ENCODE results near the gene USP17L12. TPM values are rescaled to one million over a fixed set of nuclear protein-coding genes. Genes with fewer than 3 reads are reported as not detected.
"Not testable (repeated sequence)": the region's sequence is repeated elsewhere in the genome, so short reads cannot be mapped to it uniquely, and the experiment has no call there.

The USP17L12 gene
- total RNA-seq (not detected), polyA plus RNA-seq (not detected)
- long read RNA-seq, donor 1: 0 reads
- long read RNA-seq, donor 2: 0 reads
- long read RNA-seq, donor 3: 0 reads
- long read RNA-seq, donor 4: 0 reads
- long read RNA-seq, donor 5: 0 reads
- long read RNA-seq, donor 6: 0 reads
- long read RNA-seq, donor 7: 0 reads
- long read RNA-seq, donor 8: 0 reads
- long read RNA-seq, donor 9: 0 reads
- long read RNA-seq, donor 10: 0 reads

GRCh38 chr4:9219852-9220251 is at the start of gene USP17L12:
USP17L12 (plus strand) TSS chr4:9220152; CDS start chr4:9220152, 0 bp downstream.
- H3K9me3 ChIP-seq (replicated peaks in 1 of 3); H3K4me3 ChIP-seq; H3K36me3 ChIP-seq (replicated peaks in 1 of 2); DNase-seq; H3K27ac ChIP-seq; H3K27me3 ChIP-seq; intact Hi-C loops (cut with DNase I); H3K4me1 ChIP-seq (replicated peaks in 1 of 2): not testable (repeated sequence)
- no CpG with 5 or more reads among the region's 13 CpGs for WGBS, 4 donors

GRCh38 chr4:9210357-9210756 is 9.6 kb upstream of the USP17L12 start, which contains the start of gene USP17L10:
USP17L10 (plus strand) TSS chr4:9210657; CDS start chr4:9210657, 0 bp downstream.
- intact Hi-C loops (cut with DNase I): not testable (repeated sequence)

GRCh38 chr4:9214701-9215100 is 5.3 kb upstream of the USP17L12 start:
- WGBS, 4 donors: 69 to 83% (median 75%) methylated on average over 8 to 11 of the region's 14 CpGs
- H3K27me3 ChIP-seq; intact Hi-C loops (cut with DNase I); H3K4me1 ChIP-seq (replicated peaks in 1 of 2); H3K27ac ChIP-seq; H3K4me3 ChIP-seq; H3K9me3 ChIP-seq (replicated peaks in 1 of 3); H3K36me3 ChIP-seq (replicated peaks in 1 of 2): not testable (repeated sequence)
- peak in 3 of 7 donors; percentile 1 to 35 (median 6) for DNase-seq

More at GRCh38 chr4:9210357-9210756, 9.6 kb upstream of the USP17L12 start, which contains the start of gene USP17L10:
- 80 to 87% methylated on average over 4 to 12 of the region's 13 CpGs; no CpG with 5 or more reads in 2 of the 4 donors for WGBS, 4 donors
- not testable (repeated sequence) for H3K9me3 ChIP-seq (replicated peaks in 1 of 3); H3K36me3 ChIP-seq (replicated peaks in 1 of 2); H3K4me1 ChIP-seq (replicated peaks in 1 of 2); DNase-seq; H3K4me3 ChIP-seq; H3K27ac ChIP-seq; H3K27me3 ChIP-seq

GRCh38 chr4:9215105-9215504 is 4.8 kb upstream of the USP17L12 start, which contains the start of gene USP17L11:
USP17L11 (plus strand) TSS chr4:9215405; CDS start chr4:9215405, 0 bp downstream.
- H3K4me1 ChIP-seq (replicated peaks in 1 of 2); DNase-seq; H3K4me3 ChIP-seq; intact Hi-C loops (cut with DNase I); H3K36me3 ChIP-seq (replicated peaks in 1 of 2); H3K9me3 ChIP-seq (replicated peaks in 1 of 3); H3K27me3 ChIP-seq; H3K27ac ChIP-seq: not testable (repeated sequence)
- 92% methylated on average over 9 of the region's 14 CpGs; no CpG with 5 or more reads in 3 of the 4 donors for WGBS, 4 donors

- H3K27me3 ChIP-seq: not testable (repeated sequence)
These were observed 4.6 kb downstream of the USP17L12 start, which contains the start of gene USP17L13 for GRCh38 chr4:9224596-9224995. USP17L13 (plus strand) TSS chr4:9224896; CDS start chr4:9224896, 0 bp downstream.

GRCh38 chr4:9230249-9230648 is 10.3 kb downstream of the USP17L12 start:
- intact Hi-C loops (cut with DNase I); H3K4me1 ChIP-seq (replicated peaks in 1 of 2); H3K27ac ChIP-seq; H3K36me3 ChIP-seq (replicated peaks in 1 of 2); H3K4me3 ChIP-seq; H3K9me3 ChIP-seq (replicated peaks in 1 of 3); H3K27me3 ChIP-seq: not testable (repeated sequence)
- 79 to 86% (median 85%) methylated on average over 4 to 5 of the region's 8 CpGs; no CpG with 5 or more reads in 1 of the 4 donors for WGBS, 4 donors
- peak in 2 of 7 donors; percentile 2 to 14 for DNase-seq

More at GRCh38 chr4:9224596-9224995, 4.6 kb downstream of the USP17L12 start, which contains the start of gene USP17L13:
- H3K4me1 ChIP-seq (replicated peaks in 1 of 2); H3K36me3 ChIP-seq (replicated peaks in 1 of 2); H3K27ac ChIP-seq; H3K9me3 ChIP-seq (replicated peaks in 1 of 3); DNase-seq; intact Hi-C loops (cut with DNase I); H3K4me3 ChIP-seq: not testable (repeated sequence)
- no CpG with 5 or more reads among the region's 14 CpGs for WGBS, 4 donors

GRCh38 chr4:9234085-9234484 is 14.1 kb downstream of the USP17L12 start, which contains the start of gene USP17L15:
USP17L15 (plus strand) TSS chr4:9234385; CDS start chr4:9234385, 0 bp downstream.
- H3K36me3 ChIP-seq (replicated peaks in 1 of 2); H3K4me3 ChIP-seq; H3K27ac ChIP-seq; H3K4me1 ChIP-seq (replicated peaks in 1 of 2); intact Hi-C loops (cut with DNase I); DNase-seq; H3K9me3 ChIP-seq (replicated peaks in 1 of 3); H3K27me3 ChIP-seq: not testable (repeated sequence)
- WGBS, 4 donors: no CpG with 5 or more reads among the region's 15 CpGs

- intact Hi-C loops (cut with DNase I); H3K4me3 ChIP-seq; H3K27me3 ChIP-seq; H3K36me3 ChIP-seq (replicated peaks in 1 of 2); H3K9me3 ChIP-seq (replicated peaks in 1 of 3); H3K4me1 ChIP-seq (replicated peaks in 1 of 2); H3K27ac ChIP-seq: not testable (repeated sequence)
- peak in 2 of 7 donors; percentile 17 to 48 for DNase-seq
- 70 to 81% methylated on average over 8 to 11 of the region's 12 CpGs; no CpG with 5 or more reads in 2 of the 4 donors for WGBS, 4 donors
These were observed 18.5 kb downstream of the USP17L12 start for GRCh38 chr4:9238461-9238860.

GRCh38 chr4:9243579-9243978 is 23.6 kb downstream of the USP17L12 start, which contains the start of gene USP17L17:
USP17L17 (plus strand) TSS chr4:9243879; CDS start chr4:9243879, 0 bp downstream.
- intact Hi-C loops (cut with DNase I); DNase-seq: not testable (repeated sequence)
- 83 to 97% (median 91%) methylated on average over 4 to 13 of the region's 14 CpGs for WGBS, 4 donors

GRCh38 chr4:9247953-9248680 is 28.2 kb downstream of the USP17L12 start, which contains the start of gene USP17L18:
USP17L18 (plus strand) TSS chr4:9248630; CDS start chr4:9248630, 0 bp downstream.
- H3K9me3 ChIP-seq (replicated peaks in 1 of 3); H3K4me1 ChIP-seq (replicated peaks in 1 of 2); H3K4me3 ChIP-seq; intact Hi-C loops (cut with DNase I); H3K27ac ChIP-seq; H3K27me3 ChIP-seq; H3K36me3 ChIP-seq (replicated peaks in 1 of 2): not testable (repeated sequence)
- DNase-seq: peak in 5 of 7 donors; percentile 6 to 66 (median 13)
- WGBS, 4 donors: 87 to 90% (median 89%) methylated on average over 11 to 20 of the region's 26 CpGs

More at GRCh38 chr4:9243579-9243978, 23.6 kb downstream of the USP17L12 start, which contains the start of gene USP17L17:
- not testable (repeated sequence) for H3K27me3 ChIP-seq; H3K4me1 ChIP-seq (replicated peaks in 1 of 2); H3K9me3 ChIP-seq (replicated peaks in 1 of 3); H3K4me3 ChIP-seq; H3K27ac ChIP-seq; H3K36me3 ChIP-seq (replicated peaks in 1 of 2)

Data from adrenal gland (tissue), 19 donors.